ENCODE data around the gene HOATZ.

HOATZ gene

GRCh38 chr11:111570796-111571195 is 56.2 kb downstream of the HOATZ start:
- ChIA-PET CTCF (no interaction called here), POLR2A (no interaction called here)
- TF ChIP-seq ZNF384 (IDR thresholded peaks at IDR 0.05) (no peak), PKNOX1 (IDR thresholded peaks at IDR 0.05) (no peak), FOXA1 (IDR thresholded peaks at IDR 0.05) (no peak), LEF1 (IDR thresholded peaks at IDR 0.05; ENCODE audit: borderline replicate concordance) (no peak), ELF4 (IDR thresholded peaks at IDR 0.05) (no peak), L3MBTL2 (conservative IDR thresholded peaks at IDR 0.05) (no peak), FOXM1 (IDR thresholded peaks at IDR 0.05; ENCODE audit: borderline replicate concordance) (no peak), NFRKB (IDR thresholded peaks at IDR 0.05) (no peak), CTBP1 (IDR thresholded peaks at IDR 0.05; ENCODE audit: borderline replicate concordance) (no peak), SP1 (IDR thresholded peaks at IDR 0.05) (no peak), BHLHE40 (IDR thresholded peaks at IDR 0.05; ENCODE audit: borderline replicate concordance) (no peak), ARNT (IDR thresholded peaks at IDR 0.05) (no peak), TARDBP (IDR thresholded peaks at IDR 0.05) (no peak), FOXK2 (IDR thresholded peaks at IDR 0.05) (no peak), HDGF (IDR thresholded peaks at IDR 0.05; ENCODE audit: borderline replicate concordance) (no peak)
- no peak for DNase-seq (ENCODE audit: extremely low spot score)

GRCh38 chr11:111571829-111572501 is 57.4 kb downstream of the HOATZ start:
- no peak for TF ChIP-seq PKNOX1 (IDR thresholded peaks at IDR 0.05)
- no peak for TF ChIP-seq SUZ12 (IDR thresholded peaks at IDR 0.05)
- TF ChIP-seq ARNT (IDR thresholded peaks at IDR 0.05) = no peak
- no peak for TF ChIP-seq TARDBP (IDR thresholded peaks at IDR 0.05)
- no peak for TF ChIP-seq FOXA1 (IDR thresholded peaks at IDR 0.05)
- no peak for TF ChIP-seq FOXK2 (IDR thresholded peaks at IDR 0.05)
- TF ChIP-seq ZNF384 (IDR thresholded peaks at IDR 0.05) = no peak
- TF ChIP-seq ELF4 (IDR thresholded peaks at IDR 0.05) = no peak
- no peak for TF ChIP-seq CTBP1 (IDR thresholded peaks at IDR 0.05; ENCODE audit: borderline replicate concordance)
- no peak for TF ChIP-seq LEF1 (IDR thresholded peaks at IDR 0.05; ENCODE audit: borderline replicate concordance)
- no peak for TF ChIP-seq L3MBTL2 (conservative IDR thresholded peaks at IDR 0.05)
- TF ChIP-seq HDGF (IDR thresholded peaks at IDR 0.05; ENCODE audit: borderline replicate concordance) = no peak
- no peak for TF ChIP-seq FOXM1 (IDR thresholded peaks at IDR 0.05; ENCODE audit: borderline replicate concordance)
- no peak for TF ChIP-seq SP1 (IDR thresholded peaks at IDR 0.05)
- CTCF ChIA-PET = interaction anchor here (0.6 to 0.8 kb wide), 2 partner anchors 11 to 16 kb away, joined by 4 read pairs; no protein-coding TSS in a partner anchor
- DNase-seq (ENCODE audit: extremely low spot score) = no peak
- POLR2A ChIA-PET = no interaction called here

- CTCF ChIA-PET = no interaction called here
- POLR2A ChIA-PET = no interaction called here
- TF ChIP-seq ZNF384 (IDR thresholded peaks at IDR 0.05) (no peak), NFRKB (IDR thresholded peaks at IDR 0.05) (no peak), LEF1 (IDR thresholded peaks at IDR 0.05; ENCODE audit: borderline replicate concordance) (no peak), FOXM1 (IDR thresholded peaks at IDR 0.05; ENCODE audit: borderline replicate concordance) (no peak), SUZ12 (IDR thresholded peaks at IDR 0.05) (no peak), TARDBP (IDR thresholded peaks at IDR 0.05) (no peak), HDGF (IDR thresholded peaks at IDR 0.05; ENCODE audit: borderline replicate concordance) (no peak), BHLHE40 (IDR thresholded peaks at IDR 0.05; ENCODE audit: borderline replicate concordance) (no peak), CTBP1 (IDR thresholded peaks at IDR 0.05; ENCODE audit: borderline replicate concordance) (no peak), L3MBTL2 (conservative IDR thresholded peaks at IDR 0.05) (no peak), FOXA1 (IDR thresholded peaks at IDR 0.05) (no peak), PKNOX1 (IDR thresholded peaks at IDR 0.05) (no peak)
- no peak for DNase-seq (ENCODE audit: extremely low spot score)
Measured at GRCh38 chr11:111572581-111572980, 58.0 kb downstream of the HOATZ start.

- TF ChIP-seq HDGF (IDR thresholded peaks at IDR 0.05; ENCODE audit: borderline replicate concordance) = no peak
- no peak for TF ChIP-seq PKNOX1 (IDR thresholded peaks at IDR 0.05)
- no peak for TF ChIP-seq TARDBP (IDR thresholded peaks at IDR 0.05)
- TF ChIP-seq BHLHE40 (IDR thresholded peaks at IDR 0.05; ENCODE audit: borderline replicate concordance) = no peak
- TF ChIP-seq LEF1 (IDR thresholded peaks at IDR 0.05; ENCODE audit: borderline replicate concordance) = no peak
- TF ChIP-seq FOXM1 (IDR thresholded peaks at IDR 0.05; ENCODE audit: borderline replicate concordance) = no peak
- no peak for TF ChIP-seq FOXA1 (IDR thresholded peaks at IDR 0.05)
- TF ChIP-seq ARNT (IDR thresholded peaks at IDR 0.05) = no peak
- no peak for TF ChIP-seq SP1 (IDR thresholded peaks at IDR 0.05)
- POLR2A ChIA-PET = no interaction called here
- CTCF ChIA-PET = interaction anchor here (0.9 kb wide), 1 partner anchor 119 kb away, joined by 4 read pairs; no protein-coding TSS in a partner anchor
- no peak for DNase-seq (ENCODE audit: extremely low spot score)
Measured at GRCh38 chr11:111573821-111574249, 59.3 kb downstream of the HOATZ start.

- TF ChIP-seq NFRKB (IDR thresholded peaks at IDR 0.05) = no peak
- no peak for TF ChIP-seq PKNOX1 (IDR thresholded peaks at IDR 0.05)
- TF ChIP-seq SUZ12 (IDR thresholded peaks at IDR 0.05) = no peak
- ChIA-PET CTCF (interaction anchor here (0.8 kb wide), 1 partner anchor 407 kb away, joined by 5 read pairs; no protein-coding TSS in a partner anchor), POLR2A (no interaction called here)
- no peak for DNase-seq (ENCODE audit: extremely low spot score)
Measured at GRCh38 chr11:111574373-111575225, 60.0 kb downstream of the HOATZ start.

Measured in HEK293T (cell line).